Neuronal stem cell (in vitro differentiated cells): ENCODE data around the gene ANKDD1A.

Source experiments
- DNase-seq: peaks from one replicate; pipeline ENCODE4 v3.0.0-alpha.2; 2013; ENCODE audit warnings: low spot score
- H2AFZ ChIP-seq: one replicate; pipeline ENCODE4 v1.6.1; 2013; ENCODE audit warnings: mild to moderate bottlenecking, low read length, inconsistent platforms
- H2AK5ac ChIP-seq: 2 replicates; pipeline ENCODE4 v1.6.1; 2013; ENCODE audit warnings: low read depth, mild to moderate bottlenecking, inconsistent platforms, low read length, moderate library complexity, mixed read lengths
- H2BK120ac ChIP-seq: 2 replicates; pipeline ENCODE4 v1.6.1; 2013; ENCODE audit warnings: low read depth, mild to moderate bottlenecking, inconsistent platforms, low read length, moderate library complexity, mixed read lengths
- H2BK12ac ChIP-seq: one replicate; pipeline ENCODE4 v1.6.1; 2013; ENCODE audit warnings: low read length, inconsistent platforms
- H2BK15ac ChIP-seq: 2 replicates; pipeline ENCODE4 v1.6.1; 2013; ENCODE audit warnings: mild to moderate bottlenecking, low read length, inconsistent platforms, mixed read lengths
- H2BK5ac ChIP-seq: one replicate; pipeline ENCODE4 v1.6.1; 2013; ENCODE audit warnings: inconsistent platforms, mild to moderate bottlenecking, low read length, moderate library complexity
- H3K14ac ChIP-seq: one replicate; pipeline ENCODE4 v1.6.1; 2013; ENCODE audit warnings: low read length, inconsistent platforms
- H3K18ac ChIP-seq: 2 replicates; pipeline ENCODE4 v1.6.1; 2013; ENCODE audit warnings: low read length, inconsistent platforms
- H3K23ac ChIP-seq: 2 replicates; pipeline ENCODE4 v1.6.1; 2013; ENCODE audit warnings: low read depth, mild to moderate bottlenecking, mixed read lengths, low read length, inconsistent platforms; ENCODE audit not compliant: poor library complexity
- H3K27ac ChIP-seq: replicated peaks from 3 replicates; pipeline ENCODE4 v1.5.1; 2013; ENCODE audit warnings: low read length, inconsistent platforms
- H3K27me3 ChIP-seq, 3 experiments: 2 replicates each; pipeline ENCODE4 v1.6.1; 2013; ENCODE audit warnings: low read length in 3 of 3, mild to moderate bottlenecking in 2 of 3, inconsistent platforms in 1 of 3, low read depth in 1 of 3, mixed read lengths in 1 of 3, moderate library complexity in 1 of 3; ENCODE audit not compliant: control insufficient read depth in 3 of 3, insufficient read depth in 3 of 3
- H3K36me3 ChIP-seq, 2 donors: replicated peaks in 1 of 2; 2 replicates each; pipeline ENCODE4 v1.6.1; 2013; ENCODE audit warnings: low read length in 2 of 2; ENCODE audit not compliant: control insufficient read depth in 2 of 2, insufficient read depth in 2 of 2
- H3K4ac ChIP-seq: 2 replicates; pipeline ENCODE4 v1.6.1; 2013; ENCODE audit warnings: inconsistent platforms, mild to moderate bottlenecking, low read length, moderate library complexity
- H3K4me1 ChIP-seq, 2 donors: 1 replicate in 1 of 2; 2 replicates in 1 of 2; pipeline ENCODE4 v1.6.1; 2013; ENCODE audit warnings: low read length in 2 of 2, low read depth in 1 of 2; ENCODE audit not compliant: control insufficient read depth in 2 of 2, insufficient read depth in 1 of 2
- H3K4me2 ChIP-seq: one replicate; pipeline ENCODE4 v1.6.1; 2013; ENCODE audit warnings: mild to moderate bottlenecking, low read length, inconsistent platforms; ENCODE audit not compliant: insufficient read depth, poor library complexity, severe bottlenecking
- H3K4me3 ChIP-seq, 2 donors: 2 replicates each; pipeline ENCODE4 v1.5.1; 2013; ENCODE audit warnings: low read length in 2 of 2, mild to moderate bottlenecking in 2 of 2, inconsistent platforms in 1 of 2, moderate library complexity in 1 of 2
- H3K79me1 ChIP-seq: one replicate; pipeline ENCODE4 v1.6.1; 2013; ENCODE audit warnings: low read depth, mild to moderate bottlenecking, inconsistent platforms, low read length, moderate library complexity
- H3K9ac ChIP-seq: one replicate; pipeline ENCODE4 v1.6.1; 2013; ENCODE audit warnings: mild to moderate bottlenecking, low read depth, low read length, inconsistent platforms; ENCODE audit not compliant: poor library complexity
- H3K9me3 ChIP-seq, 2 donors: replicated peaks in 1 of 2; 2 replicates each; pipeline versions ENCODE3 to v1.6.1; 2013; ENCODE audit warnings: low read length in 2 of 2, mild to moderate bottlenecking in 2 of 2, inconsistent platforms in 1 of 2, low read depth in 1 of 2, mixed read lengths in 1 of 2, moderate library complexity in 1 of 2; ENCODE audit not compliant: control insufficient read depth in 2 of 2, insufficient read depth in 1 of 2
- H4K8ac ChIP-seq: one replicate; pipeline ENCODE4 v1.6.1; 2013; ENCODE audit warnings: low read depth, mild to moderate bottlenecking, inconsistent platforms, low read length, moderate library complexity
- H4K91ac ChIP-seq: one replicate; pipeline ENCODE4 v1.6.1; 2013; ENCODE audit warnings: low read length, low read depth, mild to moderate bottlenecking, inconsistent platforms; ENCODE audit not compliant: poor library complexity
- WGBS, 2 donors: extraction: QIAGEN DNeasy Blood & Tissue Kit; methylation state at CpG; one replicate each; pipeline ENCODE4 v1.1.7; 2013; ENCODE audit warnings: missing lambda C conversion rate in 2 of 2, mixed read lengths in 1 of 2; ENCODE audit not compliant: insufficient read length in 2 of 2, insufficient replicate concordance in 1 of 2; ENCODE audit errors: extremely low coverage in 2 of 2; 5-methylcytosine and 5-hydroxymethylcytosine counted together

ANKDD1A gene

GRCh38 chr15:64938192-64938591 is 26.5 kb downstream of the ANKDD1A start:
- no peak overlapping the region for H3K23ac ChIP-seq
- no peak overlapping the region for H2BK120ac ChIP-seq
- no peak overlapping the region for H3K4me2 ChIP-seq
- H3K9ac ChIP-seq, result no peak overlapping the region
- H3K4ac ChIP-seq, result no peak overlapping the region
- no peak overlapping the region for H2AFZ ChIP-seq
- no peaks in the 10 kb centered on the region for H3K79me1 ChIP-seq
- no peaks in the 10 kb centered on the region for H3K27me3 ChIP-seq
- no peaks in the 10 kb centered on the region for H3K4me1 ChIP-seq
- H4K8ac ChIP-seq, result no peak overlapping the region
- no peak overlapping the region for H3K27ac ChIP-seq
- no peaks in the 10 kb centered on the region for H3K36me3 ChIP-seq
- H3K14ac ChIP-seq, result no peak overlapping the region
- no peak for DNase-seq
- H3K4me3 ChIP-seq, result no peak overlapping the region
- no peak overlapping the region for H3K18ac ChIP-seq
- no peak overlapping the region for H2BK12ac ChIP-seq
- no peak overlapping the region for H2BK5ac ChIP-seq
- H3K9me3 ChIP-seq, result no peaks in the 10 kb centered on the region
- no peak overlapping the region for H2AK5ac ChIP-seq
- H2BK15ac ChIP-seq, result no peak overlapping the region
- no CpG with 5 or more reads among the region's 3 CpGs for WGBS, 2 donors
- no peak overlapping the region for H4K91ac ChIP-seq

DNA sequence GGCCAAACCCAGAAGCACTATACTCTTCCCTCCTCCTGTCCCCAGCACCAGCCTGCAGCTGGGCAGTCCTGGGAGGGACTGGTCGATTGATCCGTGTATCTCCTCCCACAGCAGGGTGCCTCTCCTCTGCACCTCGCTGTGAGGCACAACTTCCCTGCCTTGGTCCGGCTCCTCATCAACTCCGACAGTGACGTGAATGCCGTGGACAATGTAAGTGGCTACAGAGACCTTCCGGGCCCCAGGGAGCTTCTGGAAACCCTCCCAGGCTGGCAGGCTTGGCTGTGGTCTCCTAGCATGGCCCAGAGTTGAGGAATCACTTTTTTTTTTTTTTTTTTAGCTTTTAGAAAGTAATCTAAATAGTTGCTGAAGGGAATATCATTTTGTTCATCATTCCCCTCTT is 30.7 kb downstream of the ANKDD1A start:
- no peak overlapping the region for H2BK12ac ChIP-seq
- no peak overlapping the region for H2AFZ ChIP-seq
- H3K4ac ChIP-seq, result no peak overlapping the region
- H2BK120ac ChIP-seq, result no peak overlapping the region
- no peaks in the 10 kb centered on the region for H3K79me1 ChIP-seq
- no peak overlapping the region for H3K4me2 ChIP-seq
- H3K23ac ChIP-seq, result no peak overlapping the region
- no peak overlapping the region for H3K9ac ChIP-seq
- H3K27ac ChIP-seq, result no peak overlapping the region
- H3K9me3 ChIP-seq, result no peaks in the 10 kb centered on the region
- H3K4me1 ChIP-seq, result no peaks in the 10 kb centered on the region
- no peak overlapping the region for H2BK5ac ChIP-seq
- no peak for DNase-seq
- no peak overlapping the region for H2AK5ac ChIP-seq
- H3K36me3 ChIP-seq, result no peaks in the 10 kb centered on the region
- no peak overlapping the region for H2BK15ac ChIP-seq
- no peaks in the 10 kb centered on the region for H3K27me3 ChIP-seq
- no peak overlapping the region for H3K14ac ChIP-seq
- H3K18ac ChIP-seq, result no peak overlapping the region
- H3K4me3 ChIP-seq, result peak overlapping the region in 1 of 2 donors; percentile 4
- no CpG with 5 or more reads among the region's 8 CpGs for WGBS, 2 donors
- H4K8ac ChIP-seq, result no peak overlapping the region
- H4K91ac ChIP-seq, result no peak overlapping the region

DNA sequence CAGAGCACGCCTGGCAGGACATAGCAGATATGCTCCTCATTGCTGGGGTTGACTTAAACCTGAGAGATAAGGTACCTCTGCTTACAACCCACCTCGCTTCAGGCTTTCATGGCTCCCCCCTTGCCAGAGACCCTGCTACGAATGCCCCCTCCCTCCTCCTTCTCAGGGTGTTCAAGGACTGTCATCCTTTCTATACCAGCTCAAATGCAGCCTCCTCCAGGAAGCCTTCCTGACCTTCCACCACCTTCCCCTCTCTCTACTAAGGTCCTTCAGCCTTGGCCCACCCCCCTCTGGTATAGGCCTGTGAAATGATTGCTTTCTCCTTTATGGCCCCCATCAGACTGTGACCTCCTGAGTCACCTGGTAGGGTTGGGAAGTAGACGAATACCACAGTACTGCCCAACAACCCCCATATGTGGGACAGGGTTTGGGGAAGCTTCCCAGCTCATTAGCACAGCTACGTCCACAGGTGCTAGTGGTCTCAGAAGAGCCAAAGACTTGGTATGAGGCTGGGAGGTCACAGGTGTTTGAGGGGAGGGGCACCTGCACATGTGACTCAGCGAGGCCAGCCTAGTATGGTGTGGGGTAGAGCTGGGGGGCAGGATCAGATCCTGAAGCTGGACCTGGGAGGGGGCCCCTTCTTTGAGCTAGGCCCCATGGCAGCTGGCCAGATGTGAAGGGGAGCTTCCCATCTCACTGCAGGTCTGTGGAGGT is 32.0 kb downstream of the ANKDD1A start:
- no CpG with 5 or more reads among the region's 6 CpGs for WGBS, 2 donors
- no peak overlapping the region for H3K23ac ChIP-seq
- no peak overlapping the region for H2AFZ ChIP-seq
- no peak overlapping the region for H3K4me3 ChIP-seq
- H2BK5ac ChIP-seq, result no peak overlapping the region
- no peak overlapping the region for H3K27ac ChIP-seq
- H3K14ac ChIP-seq, result no peak overlapping the region
- H3K4me2 ChIP-seq, result no peak overlapping the region
- no peak overlapping the region for H4K8ac ChIP-seq
- H3K4ac ChIP-seq, result no peak overlapping the region
- H3K18ac ChIP-seq, result no peak overlapping the region
- H2AK5ac ChIP-seq, result no peak overlapping the region
- H2BK120ac ChIP-seq, result no peak overlapping the region
- no peak overlapping the region for H4K91ac ChIP-seq
- no peaks in the 10 kb centered on the region for H3K4me1 ChIP-seq
- no peaks in the 10 kb centered on the region for H3K27me3 ChIP-seq
- DNase-seq, result no peak
- H2BK15ac ChIP-seq, result no peak overlapping the region
- no peak overlapping the region for H3K9ac ChIP-seq
- no peak overlapping the region for H2BK12ac ChIP-seq
- no peaks in the 10 kb centered on the region for H3K9me3 ChIP-seq
- no peaks in the 10 kb centered on the region for H3K79me1 ChIP-seq
- H3K36me3 ChIP-seq, result no peaks in the 10 kb centered on the region

- H2BK12ac ChIP-seq, result no peak overlapping the region
Measured at GRCh38 chr15:64944961-64945360, 33.3 kb downstream of the ANKDD1A start.

More at GRCh38 chr15:64944961-64945360, 33.3 kb downstream of the ANKDD1A start:
- Histone ChIP-seq H4K91ac (peak overlapping the region; percentile 47), H3K14ac (no peak overlapping the region), H2BK120ac (no peak overlapping the region), H3K4ac (no peak overlapping the region), H2AK5ac (no peak overlapping the region), H2BK15ac (no peak overlapping the region), H3K18ac (no peak overlapping the region), H3K4me3 (no peak overlapping the region), H4K8ac (no peak overlapping the region), H3K4me1 (no peaks in the 10 kb centered on the region), H3K27me3 (no peaks in the 10 kb centered on the region), H3K4me2 (no peak overlapping the region), H3K36me3 (no peaks in the 10 kb centered on the region), H2BK5ac (no peak overlapping the region), H2AFZ (no peak overlapping the region), H3K23ac (no peak overlapping the region), H3K9ac (no peak overlapping the region), H3K9me3 (no peaks in the 10 kb centered on the region), H3K27ac (no peak overlapping the region), H3K79me1 (no peaks in the 10 kb centered on the region)
- no peak for DNase-seq
- WGBS, 2 donors, result no CpG with 5 or more reads among the region's 4 CpGs
